GM12878 (cell line): ENCODE results near the gene BIRC6. TPM values are rescaled to one million over a fixed set of nuclear protein-coding genes. Genes with fewer than 3 reads are reported as not detected.

ENCODE experiments used
- ASH2L ChIP-seq: fragments of 300-600, 200-600 bp; sonication (generic); IDR thresholded peaks from 2 replicates; pipeline ENCODE4 v1.6.1; 2017; ENCODE audit warnings: low read depth, mild to moderate bottlenecking, borderline replicate concordance
- ATF7 ChIP-seq: fragments of 450-650 bp; IDR thresholded peaks from 2 replicates; pipeline ENCODE4 v1.6.1; 2016; ENCODE audit warnings: low read depth, mild to moderate bottlenecking
- BHLHE40 ChIP-seq, 2 experiments: fragments of 450-650 bp in 1 of 2; IDR thresholded peaks; 2 replicates each; pipeline ENCODE4 v1.6.1; 2011 to 2017; ENCODE audit warnings: low read depth in 2 of 2, borderline replicate concordance in 1 of 2, improper control_type of control experiment in 1 of 2, low read length in 1 of 2, mild to moderate bottlenecking in 1 of 2
- CBX3 ChIP-seq: fragments of 200-600 bp; sonication (generic); IDR thresholded peaks from 2 replicates; pipeline ENCODE4 v1.6.1; 2016; ENCODE audit warnings: low read depth, borderline replicate concordance
- ETV6 ChIP-seq, 2 experiments: fragments of 450-650 bp in 1 of 2; IDR thresholded peaks in 1 of 2; conservative IDR thresholded peaks in 1 of 2; 2 replicates each; pipeline ENCODE4 v1.6.1; 2014; ENCODE audit warnings: antibody characterized with exemption in 1 of 2, borderline replicate concordance in 1 of 2, low read depth in 1 of 2, mild to moderate bottlenecking in 1 of 2, moderate library complexity in 1 of 2
- FOS ChIP-seq: IDR thresholded peaks from 3 replicates; pipeline ENCODE4 v1.6.1; 2011; ENCODE audit warnings: borderline replicate concordance; ENCODE audit not compliant: insufficient read length; ENCODE audit errors: extremely low read depth
- GATAD2B ChIP-seq: fragments of 450-650 bp; conservative IDR thresholded peaks from 2 replicates; pipeline ENCODE4 v1.6.1; 2017; ENCODE audit warnings: low read depth, mild to moderate bottlenecking, moderate library complexity
- IKZF2 ChIP-seq, 2 experiments: fragments of 450-650 bp; IDR thresholded peaks; 2 replicates each; pipeline ENCODE4 v1.6.1; 2017; ENCODE audit warnings: mild to moderate bottlenecking in 2 of 2, moderate library complexity in 2 of 2
- IRF4 ChIP-seq: IDR thresholded peaks from 2 replicates; pipeline ENCODE4 v1.6.1; 2011; ENCODE audit warnings: low read depth, low read length
- KAT2A ChIP-seq: conservative IDR thresholded peaks from 2 replicates; pipeline ENCODE4 v1.6.1; 2011; ENCODE audit warnings: low read depth, low read length; ENCODE audit not compliant: control insufficient read depth
- MTA2 ChIP-seq: fragments of 450-650 bp; IDR thresholded peaks from 2 replicates; pipeline ENCODE4 v1.6.1; 2016; ENCODE audit warnings: low read depth, mild to moderate bottlenecking, moderate library complexity
- NFIC ChIP-seq: IDR thresholded peaks from 2 replicates; pipeline ENCODE4 v1.6.1; 2012; ENCODE audit warnings: low read depth, mild to moderate bottlenecking, inconsistent platforms, low read length, moderate library complexity
- NRF1 ChIP-seq: conservative IDR thresholded peaks from 2 replicates; pipeline ENCODE4 v1.6.1; 2011; ENCODE audit warnings: mild to moderate bottlenecking, low read depth, low read length, improper control_type of control experiment
- PAX8 ChIP-seq: fragments of 450-650 bp; IDR thresholded peaks from 2 replicates; pipeline ENCODE4 v1.6.1; 2017; ENCODE audit warnings: mild to moderate bottlenecking, moderate library complexity
- PML ChIP-seq: IDR thresholded peaks from 2 replicates; pipeline ENCODE4 v1.6.1; 2012; ENCODE audit warnings: low read length, inconsistent platforms
- SIX5 ChIP-seq: IDR thresholded peaks from 2 replicates; pipeline ENCODE4 v1.6.1; 2011; ENCODE audit warnings: mild to moderate bottlenecking, low read depth, low read length, moderate library complexity; ENCODE audit not compliant: severe bottlenecking
- SMAD1 ChIP-seq: fragments of 450-650 bp; IDR thresholded peaks from 2 replicates; pipeline ENCODE4 v1.6.1; 2018; ENCODE audit warnings: mild to moderate bottlenecking, low read depth; ENCODE audit not compliant: partially characterized antibody
- polyA plus RNA-seq, 11 experiments: library from polyadenylated mRNA; depleted of rRNA in 4 of 11; unstranded in 6 of 11; stranded (reverse) in 5 of 11; fragments of >200 nt; fragmentation: Nextera tagmentation in 4 of 11; fragmentation: Illumina TruSeq in 1 of 11; extraction: Ambion mirVana in 4 of 11; extraction: Trizol in 1 of 11; gene quantifications; 1 replicate in 1 of 11; 2 replicates in 10 of 11; pipeline versions ENCODE4 v1.2.1 to v1.2.3, GENCODE V29; 2011 to 2016; ENCODE audit warnings: inconsistent platforms in 2 of 11, missing spikeins in 2 of 11, low read depth in 1 of 11
- total RNA-seq, 4 experiments: library from RNA; depleted of rRNA in 3 of 4; stranded (reverse); fragments of >200 nt in 3 of 4; fragmentation: Illumina TruSeq in 1 of 4; extraction: Trizol in 1 of 4; gene quantifications; 2 replicates each; pipeline versions ENCODE4 v1.2.1 to v1.2.3, GENCODE V29; 2013 to 2021
- TF ChIP-seq, protein P1 (sequence below): fragments of 450-650 bp; IDR thresholded peaks from 2 replicates; pipeline ENCODE4 v1.6.1; 2018; ENCODE audit warnings: mild to moderate bottlenecking, low read depth, moderate library complexity; ENCODE audit not compliant: partially characterized antibody
- TF ChIP-seq, protein P2 (sequence below): fragments of 450-650 bp; IDR thresholded peaks from 2 replicates; pipeline ENCODE4 v1.6.1; 2017; ENCODE audit warnings: borderline replicate concordance
- TF ChIP-seq, protein P3 (sequence below): fragments of 450-650 bp; IDR thresholded peaks from 2 replicates; pipeline ENCODE4 v1.6.1; 2017; ENCODE audit warnings: mild to moderate bottlenecking, moderate library complexity
- TF ChIP-seq, protein P4 (sequence below), 3 experiments: IDR thresholded peaks in 2 of 3; conservative IDR thresholded peaks in 1 of 3; 2 replicates each; pipeline ENCODE4 v1.5.1; 2011; ENCODE audit warnings: low read depth in 3 of 3, low read length in 3 of 3, mild to moderate bottlenecking in 3 of 3, control low read depth in 2 of 3, moderate library complexity in 2 of 3, inconsistent platforms in 1 of 3, mixed read lengths in 1 of 3; ENCODE audit not compliant: control insufficient read depth in 2 of 3, insufficient read depth in 1 of 3; ENCODE audit errors: extremely low read depth in 1 of 3

Gene BIRC6
- total and polyA plus RNA-seq, 10 of the 15 experiments (the other 5 are each of a cell fraction or from before 2014, with no cell fraction given), result 18.8 to 118 (median 55.0) TPM

DNA sequence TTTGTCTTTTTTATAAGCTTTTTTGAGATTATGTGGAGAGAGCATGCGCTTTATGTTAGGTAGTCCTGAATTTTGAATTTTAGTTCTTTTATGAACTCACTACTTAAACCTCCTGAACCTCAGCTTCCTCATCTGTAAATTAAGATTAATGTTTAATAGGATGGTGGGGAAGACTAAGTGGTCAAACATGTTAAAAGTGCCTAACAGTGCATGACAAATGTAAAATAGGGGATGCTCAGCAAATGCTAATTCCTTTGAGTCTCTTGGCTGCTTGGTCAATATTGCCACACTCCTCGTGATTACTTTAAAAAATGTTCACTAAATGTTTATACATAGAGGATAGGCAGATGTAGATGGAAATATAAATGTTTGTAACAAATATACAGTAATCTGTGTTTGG, 6.8 kb downstream of the BIRC6 start (continued):
- TF ChIP-seq, protein P1, sequence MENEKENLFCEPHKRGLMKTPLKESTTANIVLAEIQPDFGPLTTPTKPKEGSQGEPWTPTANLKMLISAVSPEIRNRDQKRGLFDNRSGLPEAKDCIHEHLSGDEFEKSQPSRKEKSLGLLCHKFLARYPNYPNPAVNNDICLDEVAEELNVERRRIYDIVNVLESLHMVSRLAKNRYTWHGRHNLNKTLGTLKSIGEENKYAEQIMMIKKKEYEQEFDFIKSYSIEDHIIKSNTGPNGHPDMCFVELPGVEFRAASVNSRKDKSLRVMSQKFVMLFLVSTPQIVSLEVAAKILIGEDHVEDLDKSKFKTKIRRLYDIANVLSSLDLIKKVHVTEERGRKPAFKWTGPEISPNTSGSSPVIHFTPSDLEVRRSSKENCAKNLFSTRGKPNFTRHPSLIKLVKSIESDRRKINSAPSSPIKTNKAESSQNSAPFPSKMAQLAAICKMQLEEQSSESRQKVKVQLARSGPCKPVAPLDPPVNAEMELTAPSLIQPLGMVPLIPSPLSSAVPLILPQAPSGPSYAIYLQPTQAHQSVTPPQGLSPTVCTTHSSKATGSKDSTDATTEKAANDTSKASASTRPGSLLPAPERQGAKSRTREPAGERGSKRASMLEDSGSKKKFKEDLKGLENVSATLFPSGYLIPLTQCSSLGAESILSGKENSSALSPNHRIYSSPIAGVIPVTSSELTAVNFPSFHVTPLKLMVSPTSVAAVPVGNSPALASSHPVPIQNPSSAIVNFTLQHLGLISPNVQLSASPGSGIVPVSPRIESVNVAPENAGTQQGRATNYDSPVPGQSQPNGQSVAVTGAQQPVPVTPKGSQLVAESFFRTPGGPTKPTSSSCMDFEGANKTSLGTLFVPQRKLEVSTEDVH, result no peak
- no peak for TF ChIP-seq SIX5
- TF ChIP-seq MTA2, result peak; percentile 82
- no peak for TF ChIP-seq IRF4
- TF ChIP-seq CBX3, result no peak
- TF ChIP-seq, protein P2, sequence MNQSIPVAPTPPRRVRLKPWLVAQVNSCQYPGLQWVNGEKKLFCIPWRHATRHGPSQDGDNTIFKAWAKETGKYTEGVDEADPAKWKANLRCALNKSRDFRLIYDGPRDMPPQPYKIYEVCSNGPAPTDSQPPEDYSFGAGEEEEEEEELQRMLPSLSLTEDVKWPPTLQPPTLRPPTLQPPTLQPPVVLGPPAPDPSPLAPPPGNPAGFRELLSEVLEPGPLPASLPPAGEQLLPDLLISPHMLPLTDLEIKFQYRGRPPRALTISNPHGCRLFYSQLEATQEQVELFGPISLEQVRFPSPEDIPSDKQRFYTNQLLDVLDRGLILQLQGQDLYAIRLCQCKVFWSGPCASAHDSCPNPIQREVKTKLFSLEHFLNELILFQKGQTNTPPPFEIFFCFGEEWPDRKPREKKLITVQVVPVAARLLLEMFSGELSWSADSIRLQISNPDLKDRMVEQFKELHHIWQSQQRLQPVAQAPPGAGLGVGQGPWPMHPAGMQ, result no peak
- peak in 1 of 2 experiments; percentile 27; a peak in 1 of 4 replicates for TF ChIP-seq IKZF2 (IDR thresholded peaks at IDR 0.05)
- 0 out of 2 replicates have a peak, but pooled peaks have one; percentile 14 for TF ChIP-seq ATF7
- no peak for TF ChIP-seq ETV6 (conservative IDR thresholded peaks at IDR 0.05 in 1 of 2, IDR thresholded peaks at IDR 0.05 in 1 of 2; ENCODE audit: borderline replicate concordance in 1 of 2, low read depth in 1 of 2)
- no peak for TF ChIP-seq KAT2A
- TF ChIP-seq GATAD2B, result no peak
- no peak for TF ChIP-seq SMAD1
- no peak for TF ChIP-seq ASH2L
- no peak for TF ChIP-seq NFIC
- no peak for TF ChIP-seq NRF1
- TF ChIP-seq PAX8, result peak; percentile 62; the same call in 1 of the 2 replicates
- TF ChIP-seq PML, result no peak
- TF ChIP-seq, protein P3, sequence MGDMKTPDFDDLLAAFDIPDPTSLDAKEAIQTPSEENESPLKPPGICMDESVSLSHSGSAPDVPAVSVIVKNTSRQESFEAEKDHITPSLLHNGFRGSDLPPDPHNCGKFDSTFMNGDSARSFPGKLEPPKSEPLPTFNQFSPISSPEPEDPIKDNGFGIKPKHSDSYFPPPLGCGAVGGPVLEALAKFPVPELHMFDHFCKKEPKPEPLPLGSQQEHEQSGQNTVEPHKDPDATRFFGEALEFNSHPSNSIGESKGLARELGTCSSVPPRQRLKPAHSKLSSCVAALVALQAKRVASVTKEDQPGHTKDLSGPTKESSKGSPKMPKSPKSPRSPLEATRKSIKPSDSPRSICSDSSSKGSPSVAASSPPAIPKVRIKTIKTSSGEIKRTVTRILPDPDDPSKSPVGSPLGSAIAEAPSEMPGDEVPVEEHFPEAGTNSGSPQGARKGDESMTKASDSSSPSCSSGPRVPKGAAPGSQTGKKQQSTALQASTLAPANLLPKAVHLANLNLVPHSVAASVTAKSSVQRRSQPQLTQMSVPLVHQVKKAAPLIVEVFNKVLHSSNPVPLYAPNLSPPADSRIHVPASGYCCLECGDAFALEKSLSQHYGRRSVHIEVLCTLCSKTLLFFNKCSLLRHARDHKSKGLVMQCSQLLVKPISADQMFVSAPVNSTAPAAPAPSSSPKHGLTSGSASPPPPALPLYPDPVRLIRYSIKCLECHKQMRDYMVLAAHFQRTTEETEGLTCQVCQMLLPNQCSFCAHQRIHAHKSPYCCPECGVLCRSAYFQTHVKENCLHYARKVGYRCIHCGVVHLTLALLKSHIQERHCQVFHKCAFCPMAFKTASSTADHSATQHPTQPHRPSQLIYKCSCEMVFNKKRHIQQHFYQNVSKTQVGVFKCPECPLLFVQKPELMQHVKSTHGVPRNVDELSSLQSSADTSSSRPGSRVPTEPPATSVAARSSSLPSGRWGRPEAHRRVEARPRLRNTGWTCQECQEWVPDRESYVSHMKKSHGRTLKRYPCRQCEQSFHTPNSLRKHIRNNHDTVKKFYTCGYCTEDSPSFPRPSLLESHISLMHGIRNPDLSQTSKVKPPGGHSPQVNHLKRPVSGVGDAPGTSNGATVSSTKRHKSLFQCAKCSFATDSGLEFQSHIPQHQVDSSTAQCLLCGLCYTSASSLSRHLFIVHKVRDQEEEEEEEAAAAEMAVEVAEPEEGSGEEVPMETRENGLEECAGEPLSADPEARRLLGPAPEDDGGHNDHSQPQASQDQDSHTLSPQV, result no peak
- peak; percentile 43 to 45; a peak in 2 of 4 replicates for TF ChIP-seq BHLHE40 (IDR thresholded peaks at IDR 0.05; ENCODE audit: borderline replicate concordance in 1 of 2, low read depth in 2 of 2, low read length in 1 of 2)
- TF ChIP-seq, protein P4, sequence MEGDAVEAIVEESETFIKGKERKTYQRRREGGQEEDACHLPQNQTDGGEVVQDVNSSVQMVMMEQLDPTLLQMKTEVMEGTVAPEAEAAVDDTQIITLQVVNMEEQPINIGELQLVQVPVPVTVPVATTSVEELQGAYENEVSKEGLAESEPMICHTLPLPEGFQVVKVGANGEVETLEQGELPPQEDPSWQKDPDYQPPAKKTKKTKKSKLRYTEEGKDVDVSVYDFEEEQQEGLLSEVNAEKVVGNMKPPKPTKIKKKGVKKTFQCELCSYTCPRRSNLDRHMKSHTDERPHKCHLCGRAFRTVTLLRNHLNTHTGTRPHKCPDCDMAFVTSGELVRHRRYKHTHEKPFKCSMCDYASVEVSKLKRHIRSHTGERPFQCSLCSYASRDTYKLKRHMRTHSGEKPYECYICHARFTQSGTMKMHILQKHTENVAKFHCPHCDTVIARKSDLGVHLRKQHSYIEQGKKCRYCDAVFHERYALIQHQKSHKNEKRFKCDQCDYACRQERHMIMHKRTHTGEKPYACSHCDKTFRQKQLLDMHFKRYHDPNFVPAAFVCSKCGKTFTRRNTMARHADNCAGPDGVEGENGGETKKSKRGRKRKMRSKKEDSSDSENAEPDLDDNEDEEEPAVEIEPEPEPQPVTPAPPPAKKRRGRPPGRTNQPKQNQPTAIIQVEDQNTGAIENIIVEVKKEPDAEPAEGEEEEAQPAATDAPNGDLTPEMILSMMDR (IDR thresholded peaks at IDR 0.05 in 2 of 3, conservative IDR thresholded peaks at IDR 0.05 in 1 of 3; ENCODE audit: control insufficient read depth in 2 of 3, extremely low read depth in 1 of 3, insufficient read depth in 1 of 3, low read depth in 3 of 3, low read length in 3 of 3), result no peak
- no peak for TF ChIP-seq FOS
